T1000 (cell line): ENCODE data around the gene CSNK1G3.
A peak's percentile ranks its signal among the peaks of the same experiment; 100 is the strongest.
"Not testable (repeated sequence)": the region's sequence is repeated elsewhere in the genome, so short reads cannot be mapped to it uniquely, and the experiment has no call there.

ENCODE experiments used
- DNase-seq: peaks from one replicate; lab custom pipeline; 2025; ENCODE audit warnings: mixed read lengths; lab: John Stamatoyannopoulos, UW

The CSNK1G3 gene

GRCh38 chr5:123511648-123512605 lies at the start of gene CSNK1G3:
CSNK1G3 (plus strand) TSS chr5:123512177; CDS start chr5:123545664, 33,487 bp downstream.
- peak; percentile 93 for DNase-seq

DNA sequence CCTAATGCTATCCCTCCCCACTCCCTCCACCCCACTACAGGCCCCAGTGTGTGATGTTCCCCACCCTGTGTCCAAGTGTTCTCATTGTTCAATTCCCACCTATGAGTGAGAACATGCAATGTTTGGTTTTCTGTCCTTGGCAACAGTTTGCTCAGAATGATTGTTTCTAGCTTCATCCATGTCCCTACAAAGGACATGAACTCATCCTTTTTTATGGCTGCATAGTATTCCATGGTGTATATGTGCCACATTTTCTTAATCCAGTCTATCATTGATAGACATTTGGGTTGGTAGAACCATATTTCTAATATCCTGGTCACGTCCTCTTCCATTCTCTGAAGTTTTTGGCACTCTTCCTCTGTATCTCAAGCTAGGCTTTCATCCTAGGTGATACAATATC lies 45.1 kb upstream of the CSNK1G3 start:
- not testable (repeated sequence) for DNase-seq

GRCh38 chr5:123471385-123471784 lies 40.6 kb upstream of the CSNK1G3 start:
- DNase-seq, result no peak

- no peak for DNase-seq
Measured at GRCh38 chr5:123472150-123472924, 39.6 kb upstream of the CSNK1G3 start.

DNA sequence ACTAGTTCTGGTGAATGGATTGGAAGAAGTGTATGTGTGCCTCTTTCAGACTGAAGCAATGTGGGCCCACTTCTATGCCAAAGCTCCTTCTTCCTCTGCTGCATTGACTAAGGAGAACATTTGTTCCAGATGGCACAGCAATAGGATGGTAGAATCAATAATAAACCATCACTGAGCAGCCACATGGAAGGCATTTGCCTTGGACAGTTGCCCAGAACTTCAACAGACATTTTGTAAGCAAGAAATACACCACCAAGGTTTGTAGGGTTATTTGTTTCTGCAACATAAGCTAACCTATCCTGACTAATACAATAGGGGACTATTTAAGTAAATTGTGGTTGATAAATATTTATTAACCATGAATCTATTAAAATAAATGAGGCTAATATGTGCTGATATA lies 37.7 kb upstream of the CSNK1G3 start:
- no peak for DNase-seq

DNA sequence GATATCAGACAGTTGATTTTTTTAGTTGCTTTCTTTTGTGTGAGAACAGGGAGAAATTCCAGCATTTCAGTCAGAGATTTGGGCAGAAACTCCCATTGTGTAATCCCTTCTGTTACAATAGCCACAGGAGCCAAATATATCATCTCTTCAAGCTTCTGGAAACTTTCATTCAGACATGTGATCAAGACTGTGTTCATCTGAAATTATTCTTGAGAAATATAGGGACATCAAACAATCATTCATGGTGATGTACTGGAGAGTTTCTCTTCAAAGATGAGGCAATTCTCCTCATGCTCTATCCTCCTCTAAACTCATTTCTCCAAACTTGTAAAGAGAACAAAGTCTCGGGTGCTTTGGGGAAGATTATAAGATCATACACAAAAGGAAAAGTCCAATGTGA lies 35.2 kb upstream of the CSNK1G3 start:
- DNase-seq, result no peak

DNA sequence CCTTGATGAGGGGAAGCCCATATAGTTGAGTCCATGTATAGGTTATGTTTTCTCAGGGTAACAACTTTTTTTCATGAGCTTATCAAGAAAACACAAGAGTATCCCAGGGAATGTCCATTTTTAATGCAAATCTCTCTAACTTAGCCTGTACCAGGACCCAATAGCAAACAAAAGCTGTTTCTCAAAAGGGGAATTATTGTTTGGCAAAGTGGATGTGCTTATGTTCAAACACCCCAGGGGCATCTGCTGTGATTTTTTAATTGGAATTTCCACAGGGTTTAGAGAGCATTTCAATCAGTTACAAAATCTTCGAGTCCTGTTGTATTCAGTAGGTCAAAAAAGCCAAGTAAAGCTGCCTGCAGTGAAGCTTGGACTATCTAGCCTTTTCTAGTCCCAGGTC lies 33.4 kb upstream of the CSNK1G3 start:
- no peak for DNase-seq

DNA sequence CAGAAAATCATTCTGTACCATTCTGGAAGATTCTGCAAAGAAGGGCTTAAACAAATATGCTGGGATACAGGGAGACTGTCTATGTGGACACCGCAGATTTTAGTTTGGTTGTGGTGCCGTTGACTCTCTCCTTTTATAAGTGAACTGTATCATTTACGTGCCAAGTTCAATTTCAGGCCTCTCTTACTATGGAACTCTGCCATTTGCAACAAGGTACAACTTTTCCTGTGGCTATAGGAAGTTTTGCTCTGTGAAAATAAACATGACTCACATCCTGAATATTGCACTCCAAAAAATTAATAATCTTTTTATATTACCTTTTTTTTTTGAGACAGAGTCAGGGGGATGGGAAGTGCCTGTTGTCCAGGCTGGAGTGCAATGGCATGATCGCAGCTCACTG lies 29.7 kb upstream of the CSNK1G3 start:
- DNase-seq, result no peak

DNA sequence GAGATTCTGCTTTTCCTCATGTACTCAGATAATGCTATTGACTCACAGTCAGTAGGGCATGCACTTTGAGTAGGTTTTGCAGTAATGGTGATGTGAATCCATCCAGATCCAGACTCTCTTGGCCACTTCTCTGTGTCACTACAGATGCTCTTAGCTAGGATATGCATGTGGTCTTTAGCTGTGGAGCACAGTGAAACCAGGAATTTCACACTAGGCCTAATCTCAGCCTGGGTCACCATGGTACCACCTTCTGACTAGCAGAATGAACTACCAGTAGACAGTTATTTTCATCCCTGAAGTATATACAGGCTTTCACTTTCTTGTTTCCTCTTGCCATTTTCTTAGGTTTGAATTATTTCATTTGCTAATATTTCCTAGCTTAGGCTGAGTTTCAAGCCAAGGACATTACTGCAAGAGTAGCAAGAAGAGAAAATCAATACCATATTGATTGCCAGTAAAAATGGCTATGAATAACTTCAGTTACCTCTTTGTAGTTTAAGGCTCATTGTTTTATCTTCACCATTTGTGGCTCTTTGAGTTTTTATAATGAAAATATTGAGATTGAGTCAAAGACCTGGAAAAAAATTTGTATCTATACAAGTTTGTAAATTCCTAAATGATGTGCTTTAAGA lies 28.4 kb upstream of the CSNK1G3 start:
- no peak for DNase-seq

- DNase-seq, result no peak
Measured at GRCh38 chr5:123485275-123485674, 26.7 kb upstream of the CSNK1G3 start.

GRCh38 chr5:123486951-123487655 lies 24.9 kb upstream of the CSNK1G3 start:
- DNase-seq, result no peak

GRCh38 chr5:123490974-123491373 lies 21.0 kb upstream of the CSNK1G3 start:
- DNase-seq, result no peak

GRCh38 chr5:123495211-123495610 lies 16.8 kb upstream of the CSNK1G3 start:
- DNase-seq, result not testable (repeated sequence)

- no peak for DNase-seq
Measured at GRCh38 chr5:123496892-123497291, 15.1 kb upstream of the CSNK1G3 start.

- DNase-seq, result no peak
Measured at GRCh38 chr5:123500471-123500870, 11.5 kb upstream of the CSNK1G3 start.

DNA sequence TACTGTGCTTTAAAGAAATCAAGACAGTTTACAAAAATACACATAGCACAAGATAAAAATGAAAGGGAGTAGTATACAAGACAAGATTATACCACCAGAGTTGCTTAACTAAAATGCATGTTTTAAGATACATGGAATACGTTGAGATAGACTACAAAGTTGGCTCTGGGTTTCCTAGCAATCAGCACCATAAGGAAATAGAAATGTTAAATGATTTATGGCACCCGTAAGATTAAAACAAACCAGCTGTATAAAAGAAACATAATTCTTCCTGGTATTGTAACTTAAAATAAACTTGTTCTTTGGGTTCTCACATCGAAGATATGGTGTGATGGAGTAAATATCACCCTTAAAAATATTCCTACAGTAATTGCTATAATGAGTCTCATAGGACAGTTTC lies 9.9 kb upstream of the CSNK1G3 start:
- DNase-seq, result no peak

- DNase-seq, result no peak
Measured at GRCh38 chr5:123503299-123503698, 8.7 kb upstream of the CSNK1G3 start.

DNA sequence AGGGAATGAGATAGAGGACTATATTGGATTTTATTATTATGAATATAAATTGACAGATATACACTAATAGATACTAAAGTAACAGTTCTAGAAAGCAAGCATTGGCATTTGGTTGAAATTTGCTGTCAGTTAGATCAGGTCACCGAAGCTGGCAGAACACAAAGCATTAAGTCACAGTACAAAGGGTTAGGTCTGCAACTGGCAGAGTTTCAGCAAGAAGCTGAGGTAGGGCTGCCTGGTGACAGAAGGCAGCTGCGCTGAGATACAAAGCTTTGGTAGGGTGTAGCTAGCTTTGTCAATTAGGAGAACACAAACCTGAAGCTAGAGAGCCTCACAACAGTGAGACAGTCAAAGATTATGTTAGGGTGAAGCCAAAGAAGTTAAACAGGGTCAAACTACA lies 6.3 kb upstream of the CSNK1G3 start:
- no peak for DNase-seq

DNA sequence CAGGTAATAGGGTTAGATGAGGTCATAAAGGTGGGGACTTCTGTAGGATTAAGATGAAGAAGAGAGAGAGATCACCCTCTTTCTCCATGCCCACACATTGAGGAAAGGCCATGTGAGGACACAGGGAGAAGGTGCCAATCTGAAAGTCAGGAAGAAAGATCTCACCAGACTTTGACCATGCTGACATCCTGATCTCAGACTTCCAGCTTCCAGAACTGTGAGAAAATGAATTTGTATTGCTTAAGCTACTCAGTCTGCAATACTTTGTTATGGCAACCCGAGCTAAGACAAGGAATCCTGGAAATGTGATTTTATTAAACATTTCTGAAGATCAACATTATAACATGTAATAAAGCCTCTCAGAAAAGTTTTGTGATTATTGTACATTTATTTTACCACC lies 3.5 kb upstream of the CSNK1G3 start:
- DNase-seq, result no peak

DNA sequence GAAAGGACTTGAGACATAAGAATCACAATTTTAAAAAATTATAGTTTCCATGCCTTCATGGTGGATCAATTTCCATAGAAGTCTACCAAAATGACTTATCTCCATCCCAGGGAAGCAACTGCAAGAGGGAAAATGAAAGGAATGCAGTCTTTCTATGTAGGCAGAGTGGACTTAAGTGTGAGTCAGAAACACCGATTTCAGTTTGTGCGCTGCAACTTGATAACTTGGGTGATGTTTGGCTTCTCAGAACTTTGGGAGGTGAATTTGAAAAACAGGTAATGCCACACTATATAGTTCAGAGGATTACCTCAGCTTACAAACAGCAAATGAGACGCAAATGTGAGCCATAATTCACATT lies 708 bp upstream of the CSNK1G3 start:
- DNase-seq, result no peak

DNA sequence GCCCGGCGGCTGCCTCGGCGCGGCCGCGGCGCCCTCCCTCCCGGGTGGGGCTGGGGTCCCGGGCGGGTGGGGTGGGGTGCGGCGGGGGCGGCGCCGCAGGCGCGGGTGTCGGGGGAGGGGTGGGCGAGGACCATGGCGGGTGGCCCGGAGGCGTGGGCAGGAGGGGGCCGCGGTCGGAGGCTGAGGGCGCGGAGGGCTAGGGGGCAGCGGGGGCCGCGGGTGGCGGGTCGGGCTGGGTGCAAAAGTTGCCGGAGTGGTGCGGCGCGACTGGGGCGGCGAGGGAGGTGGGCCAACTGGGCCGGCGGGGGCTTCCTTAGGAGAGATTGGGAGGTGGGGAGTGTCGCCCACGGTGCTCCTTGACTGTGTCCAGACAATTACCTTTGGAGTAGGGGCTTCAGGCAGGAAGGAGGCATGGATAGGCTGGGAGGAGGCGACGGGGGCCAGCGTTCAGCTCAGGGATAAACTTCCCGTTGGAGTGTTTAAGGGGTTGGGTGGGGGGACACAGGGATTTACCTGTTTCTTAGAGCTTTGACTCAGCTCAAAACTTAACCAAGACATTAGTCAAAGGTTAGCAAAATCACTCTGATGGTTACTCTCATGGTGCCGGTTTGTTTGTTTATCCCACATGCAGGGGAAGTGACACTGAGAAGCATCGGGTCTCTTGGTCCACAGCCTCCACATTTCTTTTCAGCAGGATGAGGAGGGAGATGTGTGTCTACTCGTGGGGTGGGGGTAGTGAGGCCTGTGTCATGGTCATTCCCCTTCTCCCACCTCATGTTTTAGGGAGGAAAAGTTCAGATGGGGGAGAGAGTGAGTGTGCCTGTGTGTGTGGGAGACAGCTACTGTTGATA lies 859 bp downstream of the CSNK1G3 start:
- DNase-seq, result no peak
